MCF 10A (cell line): Measurements from ENCODE around the gene DACH1. TPM values are rescaled to one million over a fixed set of nuclear protein-coding genes. Genes with fewer than 3 reads are reported as not detected.

Experiments used
- BruUV-seq: library from RNA; stranded (reverse); fragments of 400-500 nt; replicated peaks from 2 replicates; lab custom pipeline; 2021; lab: Mats Ljungman, UMichigan
- CTCF ChIA-PET: fragments of 300-600 bp; sonication (Branson Sonifier 250); formaldehyde crosslinking; extraction: SDS; loops from one replicate; lab custom pipeline; 2021; ENCODE audit warnings: antibody characterized with exemption, inconsistent platforms; lab: Yijun Ruan, JAX
- POLR2A ChIA-PET: fragments of 300-600, 350-650 bp; sonication (Branson Sonifier 250); formaldehyde crosslinking; extraction: SDS; loops from one replicate; lab custom pipeline; 2020; ENCODE audit warnings: antibody characterized with exemption, inconsistent platforms; lab: Yijun Ruan, JAX
- DNase-seq: peaks from one replicate; pipeline ENCODE4 v3.0.0-alpha.2; 2018; ENCODE audit not compliant: unreplicated experiment
- H3K27ac Mint-ChIP-seq: one replicate; pipeline ENCODE4 v1.8.0; 2022; ENCODE audit warnings: mild to moderate bottlenecking, low read depth, mixed read lengths; ENCODE audit not compliant: unreplicated experiment
- H3K27me3 Mint-ChIP-seq: one replicate; pipeline ENCODE4 v1.8.0; 2022; ENCODE audit warnings: mixed read lengths; ENCODE audit not compliant: insufficient read depth, unreplicated experiment
- H3K36me3 Mint-ChIP-seq: one replicate; pipeline ENCODE4 v1.8.0; 2022; ENCODE audit warnings: mild to moderate bottlenecking, moderate library complexity, mixed read lengths; ENCODE audit not compliant: insufficient read depth, unreplicated experiment
- H3K4me1 Mint-ChIP-seq: one replicate; pipeline ENCODE4 v1.8.0; 2022; ENCODE audit warnings: mixed read lengths; ENCODE audit not compliant: insufficient read depth, unreplicated experiment
- H3K4me3 Mint-ChIP-seq: one replicate; pipeline ENCODE4 v1.8.0; 2022; ENCODE audit warnings: mild to moderate bottlenecking, moderate library complexity, mixed read lengths; ENCODE audit not compliant: unreplicated experiment
- H3K9me3 Mint-ChIP-seq: one replicate; pipeline ENCODE4 v1.8.0; 2022; ENCODE audit warnings: mixed read lengths; ENCODE audit not compliant: unreplicated experiment
- CTCF ChIP-seq: fragments of 200-600 bp; IDR thresholded peaks from one replicate; pipeline ENCODE4 v1.8.0; 2022; ENCODE audit warnings: antibody characterized with exemption, mild to moderate bottlenecking; ENCODE audit not compliant: unreplicated experiment
- intact Hi-C: fragments of 100-400 bp; cut with micrococcal nuclease; formaldehyde crosslinking; loops from 2 replicates; pipeline ENCODE4 v1.14.1; 2022
- total RNA-seq: library from RNA; stranded (reverse); gene quantifications from 2 replicates; pipeline ENCODE4 v1.2.3, GENCODE V29; 2022

DACH1 gene
- total RNA-seq, 1 experiment from 2014 or later: not detected

GRCh38 chr13:71876648-71877255 lies 9.7 kb upstream of the DACH1 start:
- BruUV-seq: no TSS peak
- no peak overlapping the region for H3K4me3 Mint-ChIP-seq
- H3K27me3 Mint-ChIP-seq: peaks cover 71% of the 10 kb centered on the region
- H3K9me3 Mint-ChIP-seq: no peaks in the 10 kb centered on the region
- no peak for TF ChIP-seq CTCF
- ChIA-PET POLR2A (no interaction called here), CTCF (interaction anchor here (0.7 to 1.2 kb wide), 3 partner anchors 13 to 373 kb away, joined by 3 to 5 read pairs (median 3); no protein-coding TSS in a partner anchor)
- no peaks in the 10 kb centered on the region for H3K4me1 Mint-ChIP-seq
- no peak overlapping the region for H3K27ac Mint-ChIP-seq
- intact Hi-C loops: no loop called here
- no peaks in the 10 kb centered on the region for H3K36me3 Mint-ChIP-seq
- DNase-seq: no peak

GRCh38 chr13:71875823-71876222 lies 8.8 kb upstream of the DACH1 start:
- no peak overlapping the region for H3K4me3 Mint-ChIP-seq
- BruUV-seq: no TSS peak
- ChIA-PET POLR2A (no interaction called here), CTCF (interaction anchor here (0.7 kb wide), 1 partner anchor 372 kb away, joined by 5 read pairs; no protein-coding TSS in a partner anchor)
- no peaks in the 10 kb centered on the region for H3K9me3 Mint-ChIP-seq
- intact Hi-C loops: no loop called here
- no peak overlapping the region for H3K27ac Mint-ChIP-seq
- DNase-seq: no peak
- TF ChIP-seq CTCF: no peak
- H3K4me1 Mint-ChIP-seq: no peaks in the 10 kb centered on the region
- no peaks in the 10 kb centered on the region for H3K36me3 Mint-ChIP-seq
- peaks cover 71% of the 10 kb centered on the region for H3K27me3 Mint-ChIP-seq

GRCh38 chr13:71874458-71874857 lies 7.5 kb upstream of the DACH1 start:
- ChIA-PET CTCF (no interaction called here), POLR2A (no interaction called here)
- Mint-ChIP-seq H3K4me1 (no peaks in the 10 kb centered on the region), H3K9me3 (no peaks in the 10 kb centered on the region), H3K4me3 (no peak overlapping the region), H3K36me3 (no peaks in the 10 kb centered on the region), H3K27me3 (peaks cover 74% of the 10 kb centered on the region), H3K27ac (no peak overlapping the region)
- BruUV-seq: no TSS peak
- no peak for DNase-seq
- TF ChIP-seq CTCF: no peak
- intact Hi-C loops: no loop called here

- no peaks in the 10 kb centered on the region for H3K9me3 Mint-ChIP-seq
- ChIA-PET POLR2A (no interaction called here), CTCF (no interaction called here)
- intact Hi-C loops: no loop called here
- no peak overlapping the region for H3K4me3 Mint-ChIP-seq
- H3K36me3 Mint-ChIP-seq: no peaks in the 10 kb centered on the region
- no peak overlapping the region for H3K27ac Mint-ChIP-seq
- no TSS peak for BruUV-seq
- TF ChIP-seq CTCF: no peak
- no peaks in the 10 kb centered on the region for H3K4me1 Mint-ChIP-seq
- no peak for DNase-seq
- H3K27me3 Mint-ChIP-seq: peaks cover 83% of the 10 kb centered on the region
Observed at GRCh38 chr13:71873418-71874247, 6.6 kb upstream of the DACH1 start.
